Measurements from ENCODE around the gene ITM2C. TPM values are rescaled to one million over a fixed set of nuclear protein-coding genes. Genes with fewer than 3 reads are reported as not detected.

Gene ITM2C
- total and polyA plus RNA-seq, 2 of the 13 experiments (the other 11 are each of a cell fraction or from before 2014, with no cell fraction given) = 70.5 to 270 TPM

DNA sequence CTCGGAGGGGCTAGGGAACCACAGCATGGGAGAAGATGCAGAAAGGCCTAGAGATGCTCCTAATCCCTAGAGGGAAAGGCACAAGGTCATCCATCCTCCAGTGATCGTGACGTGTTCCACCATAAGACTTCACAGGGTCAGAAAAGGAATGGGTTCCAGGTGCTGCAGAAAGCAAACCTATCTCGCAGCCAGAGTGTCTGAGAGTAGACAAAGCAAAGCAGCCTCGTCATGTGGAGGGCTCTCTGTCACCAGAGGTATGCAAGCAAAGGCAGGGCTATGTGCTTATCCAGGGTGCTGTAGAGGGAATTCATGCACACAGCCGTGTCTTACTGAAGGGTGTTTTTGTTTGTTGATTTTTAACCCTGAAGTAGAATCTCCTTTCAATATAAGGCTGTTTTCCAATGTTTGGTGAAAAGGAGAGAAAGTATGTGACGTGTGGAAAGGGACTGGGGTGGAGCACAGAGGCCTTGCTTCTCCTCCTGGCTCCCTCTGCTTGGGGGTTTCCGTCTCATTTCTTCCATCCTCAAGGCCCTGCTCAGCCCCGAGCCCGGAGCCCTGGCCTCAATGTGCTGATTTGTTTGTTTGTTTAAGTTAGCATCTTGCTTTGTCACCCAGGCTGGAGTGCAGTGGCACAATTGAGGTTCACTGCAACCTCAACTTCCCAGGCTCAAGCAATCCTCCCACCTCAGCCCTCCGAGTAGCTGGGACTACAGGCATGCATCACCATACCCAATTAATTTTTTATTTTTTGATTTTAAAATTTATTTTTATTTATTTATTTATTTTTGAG, 57.3 kb downstream of the ITM2C start:
- DNase-seq (ENCODE audit: low spot score) (no peak), ATAC-seq (no peak), FAIRE-seq (no peak)
- Histone ChIP-seq H3K4me3 (replicated peaks in 1 of 3; ENCODE audit: insufficient read depth in 1 of 3, low read depth in 2 of 3, low read length in 3 of 3) (no peak overlapping the region), H3K4me2 (ENCODE audit: low read depth, low read length) (no peak overlapping the region), H4K20me1 (ENCODE audit: insufficient read depth, low read length) (no peaks in the 10 kb centered on the region), H3K36me3 (replicated peaks in 1 of 2; ENCODE audit: control insufficient read depth in 1 of 2, insufficient read depth in 2 of 2, low read length in 2 of 2) (no peaks in the 10 kb centered on the region), H3K9me3 (ENCODE audit: low read length) (no peaks in the 10 kb centered on the region), H3K79me2 (ENCODE audit: insufficient read depth, low read length) (no peaks in the 10 kb centered on the region), H2AFZ (ENCODE audit: low read length) (no peak overlapping the region), H3K9ac (ENCODE audit: insufficient read depth, low read depth, low read length) (no peak overlapping the region), H3K27me3 (ENCODE audit: control insufficient read depth in 1 of 2, insufficient read depth in 2 of 2, low read length in 2 of 2) (peaks cover 2 to 35% of the 10 kb centered on the region in 2 experiments; a peak in 3 of 5 replicates), H3K4me1 (ENCODE audit: insufficient read depth, low read length) (no peaks in the 10 kb centered on the region), H3K27ac (ENCODE audit: extremely low read length, insufficient read depth, low read length) (no peak overlapping the region)
- WGBS (ENCODE audit: low lambda C conversion rate) = 9% methylated on average over 11 of the region's 11 CpGs
- ChIA-PET POLR2A (no interaction called here), CTCF (ENCODE audit: low intra/inter-chr PET ratio, low total read pairs) (no interaction called here)
- intact Hi-C loops (cut with micrococcal nuclease; ENCODE audit: unreplicated experiment) = loop anchor here (2.0 to 5.0 kb wide), 2 partner anchors 57 to 75 kb away; partner anchors contain the start of gene ITM2C
- in situ Hi-C loops (cut with HindIII; ENCODE audit: extremely low pct_ligation_motif_present, low pct_unique_long_range_greater_than_20kb) = no loop called here
- no TSS peak for BruUV-seq (replicated peaks)
- TF ChIP-seq ZSCAN21 (CRISPR knock-in tag; IDR thresholded peaks at IDR 0.05; ENCODE audit: borderline replicate concordance) (no peak), GATAD2A (CRISPR knock-in tag; IDR thresholded peaks at IDR 0.05) (no peak), CREB1 (IDR thresholded peaks at IDR 0.05) (peak; percentile 68), CREB1 (CRISPR knock-in tag; IDR thresholded peaks at IDR 0.05) (no peak), KDM2A (CRISPR knock-in tag; IDR thresholded peaks at IDR 0.05; ENCODE audit: borderline replicate concordance, low read depth) (no peak), IKZF1 (IDR thresholded peaks at IDR 0.05) (no peak), REL (CRISPR knock-in tag; conservative IDR thresholded peaks at IDR 0.05) (no peak), RBFOX2 (IDR thresholded peaks at IDR 0.05; ENCODE audit: low read depth, low read length) (no peak), NR1H2 (CRISPR knock-in tag; IDR thresholded peaks at IDR 0.05; ENCODE audit: borderline replicate concordance, low read depth) (no peak)
